ENCODE measurements around the gene SNAPIN.

Gene SNAPIN

DNA sequence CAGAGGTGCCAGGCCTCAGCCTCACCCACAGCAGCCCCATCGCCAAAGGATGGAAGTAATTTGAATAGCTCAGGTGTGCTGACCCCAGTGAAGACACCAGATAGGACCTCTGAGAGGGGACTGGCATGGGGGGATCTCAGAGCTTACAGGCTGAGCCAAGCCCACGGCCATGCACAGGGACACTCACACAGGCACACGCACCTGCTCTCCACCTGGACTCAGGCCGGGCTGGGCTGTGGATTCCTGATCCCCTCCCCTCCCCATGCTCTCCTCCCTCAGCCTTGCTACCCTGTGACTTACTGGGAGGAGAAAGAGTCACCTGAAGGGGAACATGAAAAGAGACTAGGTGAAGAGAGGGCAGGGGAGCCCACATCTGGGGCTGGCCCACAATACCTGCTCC is 35.0 kb downstream of the SNAPIN start:
- H3K27ac ChIP-seq (ENCODE audit: low read length), result no peak overlapping the region
- no peaks in the 10 kb centered on the region for H4K20me1 ChIP-seq (ENCODE audit: insufficient read depth, low read length)
- H3K27me3 ChIP-seq (ENCODE audit: low read depth, low read length), result no peaks in the 10 kb centered on the region
- no peak overlapping the region for H3K9ac ChIP-seq (ENCODE audit: low read length)
- H3K9me3 ChIP-seq (ENCODE audit: insufficient read depth, low read length), result no peaks in the 10 kb centered on the region
- no peaks in the 10 kb centered on the region for H3K4me1 ChIP-seq (ENCODE audit: low read length)
- no peaks in the 10 kb centered on the region for H3K36me3 ChIP-seq (replicated peaks; ENCODE audit: low read depth, low read length)
- no peak overlapping the region for H3K4me3 ChIP-seq (ENCODE audit: low read length)
- no peak for TF ChIP-seq EZH2phosphoT487 (IDR thresholded peaks at IDR 0.05; ENCODE audit: low read depth)
- TF ChIP-seq, protein P1, sequence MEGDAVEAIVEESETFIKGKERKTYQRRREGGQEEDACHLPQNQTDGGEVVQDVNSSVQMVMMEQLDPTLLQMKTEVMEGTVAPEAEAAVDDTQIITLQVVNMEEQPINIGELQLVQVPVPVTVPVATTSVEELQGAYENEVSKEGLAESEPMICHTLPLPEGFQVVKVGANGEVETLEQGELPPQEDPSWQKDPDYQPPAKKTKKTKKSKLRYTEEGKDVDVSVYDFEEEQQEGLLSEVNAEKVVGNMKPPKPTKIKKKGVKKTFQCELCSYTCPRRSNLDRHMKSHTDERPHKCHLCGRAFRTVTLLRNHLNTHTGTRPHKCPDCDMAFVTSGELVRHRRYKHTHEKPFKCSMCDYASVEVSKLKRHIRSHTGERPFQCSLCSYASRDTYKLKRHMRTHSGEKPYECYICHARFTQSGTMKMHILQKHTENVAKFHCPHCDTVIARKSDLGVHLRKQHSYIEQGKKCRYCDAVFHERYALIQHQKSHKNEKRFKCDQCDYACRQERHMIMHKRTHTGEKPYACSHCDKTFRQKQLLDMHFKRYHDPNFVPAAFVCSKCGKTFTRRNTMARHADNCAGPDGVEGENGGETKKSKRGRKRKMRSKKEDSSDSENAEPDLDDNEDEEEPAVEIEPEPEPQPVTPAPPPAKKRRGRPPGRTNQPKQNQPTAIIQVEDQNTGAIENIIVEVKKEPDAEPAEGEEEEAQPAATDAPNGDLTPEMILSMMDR (IDR thresholded peaks at IDR 0.05; ENCODE audit: low read depth, low read length), result no peak
- no peak overlapping the region for H2AFZ ChIP-seq (ENCODE audit: low read depth, low read length)
- no peak overlapping the region for H3K4me2 ChIP-seq (ENCODE audit: low read length)
- H3K79me2 ChIP-seq (ENCODE audit: low read length), result no peaks in the 10 kb centered on the region

DNA sequence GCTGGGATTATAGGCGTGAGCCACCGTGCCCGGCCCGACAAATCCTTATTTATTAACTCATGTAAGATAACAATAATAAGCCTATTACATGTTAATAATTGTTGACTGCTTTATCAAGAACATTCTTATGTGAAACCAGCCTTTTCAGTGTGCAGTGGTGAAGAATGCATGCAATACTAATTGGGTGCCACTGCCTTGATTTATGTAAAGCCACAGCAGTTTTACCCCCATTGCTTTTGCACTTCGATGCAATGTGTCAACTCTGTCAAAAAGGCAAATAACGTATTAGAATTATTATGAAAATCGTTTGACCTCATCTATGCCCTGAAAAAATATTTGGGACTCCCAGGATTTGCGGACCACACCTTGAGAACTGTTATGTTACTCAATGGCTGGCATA is 38.2 kb downstream of the SNAPIN start:
- H3K36me3 ChIP-seq (replicated peaks; ENCODE audit: low read depth, low read length), result no peaks in the 10 kb centered on the region
- no peaks in the 10 kb centered on the region for H3K79me2 ChIP-seq (ENCODE audit: low read length)
- no peak overlapping the region for H3K4me3 ChIP-seq (ENCODE audit: low read length)
- H3K4me1 ChIP-seq (ENCODE audit: low read length), result no peaks in the 10 kb centered on the region
- H3K9ac ChIP-seq (ENCODE audit: low read length), result no peak overlapping the region
- no peaks in the 10 kb centered on the region for H3K9me3 ChIP-seq (ENCODE audit: insufficient read depth, low read length)
- no peak overlapping the region for H3K4me2 ChIP-seq (ENCODE audit: low read length)
- H2AFZ ChIP-seq (ENCODE audit: low read depth, low read length), result no peak overlapping the region
- no peaks in the 10 kb centered on the region for H3K27me3 ChIP-seq (ENCODE audit: low read depth, low read length)
- no peaks in the 10 kb centered on the region for H4K20me1 ChIP-seq (ENCODE audit: insufficient read depth, low read length)
- TF ChIP-seq, protein P1 (IDR thresholded peaks at IDR 0.05; ENCODE audit: low read depth, low read length), result no peak
- TF ChIP-seq EZH2phosphoT487 (IDR thresholded peaks at IDR 0.05; ENCODE audit: low read depth), result no peak
- H3K27ac ChIP-seq (ENCODE audit: low read length), result no peak overlapping the region

DNA sequence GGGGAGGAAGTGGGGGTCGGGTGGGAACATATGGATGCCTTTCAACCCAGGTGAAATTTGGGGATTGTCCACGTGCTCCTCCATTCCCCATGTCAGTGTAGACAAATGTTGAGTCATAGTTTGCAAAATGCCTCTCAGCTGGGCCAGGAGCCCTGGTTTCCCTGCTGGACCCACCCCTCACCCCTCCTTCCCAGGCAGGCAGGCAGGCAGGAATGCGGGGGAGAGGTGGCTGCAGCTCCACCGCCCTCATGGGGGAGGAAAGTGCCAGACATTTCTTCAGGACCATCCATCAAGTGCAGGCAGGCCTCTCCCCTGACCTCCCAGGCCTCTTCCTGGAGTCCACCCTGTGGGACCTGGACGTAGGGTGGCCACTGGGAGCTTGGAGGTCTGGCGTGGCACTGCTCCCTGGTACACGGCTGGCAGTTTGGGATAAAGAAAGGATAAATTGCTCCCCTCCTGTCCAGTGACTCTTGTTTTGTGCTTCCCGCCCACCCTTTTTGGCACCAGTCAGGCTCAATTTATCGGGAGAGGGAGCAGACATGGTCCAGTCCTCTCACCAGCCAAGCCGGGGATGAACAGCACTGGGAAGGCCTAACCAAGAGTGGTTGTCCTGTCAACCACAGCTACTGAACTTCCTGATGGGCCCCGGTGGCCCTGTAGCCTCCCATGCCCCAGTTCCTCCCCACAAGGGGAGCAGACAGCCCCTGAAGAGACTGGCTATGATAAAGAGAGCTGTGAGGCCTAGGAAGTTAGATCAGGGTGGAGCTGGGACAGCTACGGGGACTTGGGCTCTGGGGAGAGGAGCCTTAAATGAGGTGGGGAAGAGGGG is 38.9 kb downstream of the SNAPIN start:
- Histone ChIP-seq H3K4me3 (ENCODE audit: low read length) (no peak overlapping the region), H3K27me3 (ENCODE audit: low read depth, low read length) (no peaks in the 10 kb centered on the region)

More for the DNA sequence above, 38.9 kb downstream of the SNAPIN start:
- H3K4me2 ChIP-seq (ENCODE audit: low read length), result no peak overlapping the region
- no peak overlapping the region for H3K27ac ChIP-seq (ENCODE audit: low read length)
- no peaks in the 10 kb centered on the region for H3K4me1 ChIP-seq (ENCODE audit: low read length)
- TF ChIP-seq EZH2phosphoT487 (IDR thresholded peaks at IDR 0.05; ENCODE audit: low read depth), result no peak
- TF ChIP-seq, protein P1 (IDR thresholded peaks at IDR 0.05; ENCODE audit: low read depth, low read length), result no peak
- H3K36me3 ChIP-seq (replicated peaks; ENCODE audit: low read depth, low read length), result no peaks in the 10 kb centered on the region
- H2AFZ ChIP-seq (ENCODE audit: low read depth, low read length), result no peak overlapping the region; the same call in 1 of the 2 replicates
- no peaks in the 10 kb centered on the region for H3K79me2 ChIP-seq (ENCODE audit: low read length)
- no peaks in the 10 kb centered on the region for H4K20me1 ChIP-seq (ENCODE audit: insufficient read depth, low read length)
- H3K9ac ChIP-seq (ENCODE audit: low read length), result no peak overlapping the region
- H3K9me3 ChIP-seq (ENCODE audit: insufficient read depth, low read length), result no peaks in the 10 kb centered on the region

Data from OCI-LY3 (cell line).